ENCODE data around the gene DCDC2C.

DCDC2C gene

DNA sequence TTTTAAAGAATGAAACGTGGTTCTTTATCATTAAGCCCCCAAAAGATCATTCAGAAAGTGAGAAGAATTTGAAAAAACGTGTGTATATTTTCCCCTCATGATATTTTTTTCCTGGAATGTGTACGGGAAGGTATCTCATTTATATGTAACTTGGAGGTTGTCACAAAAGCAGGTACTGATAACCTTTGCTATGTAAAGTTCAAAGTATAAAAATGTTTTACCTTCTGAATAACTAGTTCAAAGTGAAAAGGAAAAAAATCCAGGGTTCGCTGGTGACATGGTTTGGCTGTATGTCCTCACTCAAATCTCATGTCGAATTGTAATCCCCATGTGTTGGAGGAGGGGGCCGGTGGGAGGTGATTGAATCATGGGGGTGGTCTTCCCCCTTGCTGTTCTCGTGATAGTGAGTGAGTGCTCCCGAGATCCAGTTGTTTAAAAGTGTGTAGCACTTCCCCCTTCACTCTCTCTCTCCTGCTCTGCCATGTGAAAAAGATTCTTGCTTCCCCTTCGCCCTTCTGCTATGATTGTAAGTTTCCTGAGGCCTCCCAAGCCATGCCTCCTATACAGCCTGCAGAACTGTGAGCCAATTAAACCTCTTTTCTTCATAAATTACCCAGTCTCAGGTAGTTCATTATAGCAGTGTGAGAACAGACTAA, 144.2 kb downstream of the DCDC2C start:
- DNase-seq = no peak

DNA sequence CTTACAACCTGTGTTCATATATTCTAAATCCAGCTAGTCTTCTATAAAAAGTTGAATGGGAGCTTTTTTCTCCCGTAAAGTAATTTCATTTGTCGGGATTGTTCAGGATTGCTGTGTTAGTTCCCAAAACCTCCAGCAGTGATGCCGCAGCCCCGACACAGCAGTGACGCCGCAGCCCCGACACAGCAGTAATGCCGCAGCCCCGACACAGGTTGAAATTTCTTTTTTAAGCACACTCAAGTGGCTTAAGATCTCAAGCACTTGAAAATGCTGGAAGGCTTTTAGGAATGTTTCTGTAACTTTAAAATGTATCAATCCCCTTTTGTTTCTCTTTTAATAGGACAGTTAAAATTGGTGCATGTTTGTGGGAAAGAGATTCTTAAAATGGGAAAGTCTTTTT, 145.4 kb downstream of the DCDC2C start:
- DNase-seq = no peak

- no peak for DNase-seq
These were observed 145.8 kb downstream of the DCDC2C start for GRCh38 chr2:3849213-3849612.

DNA sequence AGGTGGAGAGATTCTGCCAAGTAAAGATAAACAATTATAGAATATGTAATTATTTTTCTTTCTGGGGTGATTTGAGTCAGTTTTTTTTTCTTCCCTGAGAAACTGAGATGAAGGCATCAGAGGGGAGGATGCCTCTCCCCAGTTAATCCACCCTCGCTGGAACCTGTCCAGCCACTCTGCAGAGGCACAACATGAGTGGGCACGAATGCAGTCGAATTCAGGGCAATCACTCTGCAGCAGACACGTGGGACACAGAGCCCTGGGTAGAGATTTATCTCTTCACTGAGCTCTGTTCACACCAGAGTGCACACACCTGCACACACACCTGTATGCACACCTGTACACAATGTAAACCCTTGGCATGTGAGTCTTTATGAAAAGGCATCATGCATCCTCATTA, 154.2 kb downstream of the DCDC2C start:
- DNase-seq = no peak

DNA sequence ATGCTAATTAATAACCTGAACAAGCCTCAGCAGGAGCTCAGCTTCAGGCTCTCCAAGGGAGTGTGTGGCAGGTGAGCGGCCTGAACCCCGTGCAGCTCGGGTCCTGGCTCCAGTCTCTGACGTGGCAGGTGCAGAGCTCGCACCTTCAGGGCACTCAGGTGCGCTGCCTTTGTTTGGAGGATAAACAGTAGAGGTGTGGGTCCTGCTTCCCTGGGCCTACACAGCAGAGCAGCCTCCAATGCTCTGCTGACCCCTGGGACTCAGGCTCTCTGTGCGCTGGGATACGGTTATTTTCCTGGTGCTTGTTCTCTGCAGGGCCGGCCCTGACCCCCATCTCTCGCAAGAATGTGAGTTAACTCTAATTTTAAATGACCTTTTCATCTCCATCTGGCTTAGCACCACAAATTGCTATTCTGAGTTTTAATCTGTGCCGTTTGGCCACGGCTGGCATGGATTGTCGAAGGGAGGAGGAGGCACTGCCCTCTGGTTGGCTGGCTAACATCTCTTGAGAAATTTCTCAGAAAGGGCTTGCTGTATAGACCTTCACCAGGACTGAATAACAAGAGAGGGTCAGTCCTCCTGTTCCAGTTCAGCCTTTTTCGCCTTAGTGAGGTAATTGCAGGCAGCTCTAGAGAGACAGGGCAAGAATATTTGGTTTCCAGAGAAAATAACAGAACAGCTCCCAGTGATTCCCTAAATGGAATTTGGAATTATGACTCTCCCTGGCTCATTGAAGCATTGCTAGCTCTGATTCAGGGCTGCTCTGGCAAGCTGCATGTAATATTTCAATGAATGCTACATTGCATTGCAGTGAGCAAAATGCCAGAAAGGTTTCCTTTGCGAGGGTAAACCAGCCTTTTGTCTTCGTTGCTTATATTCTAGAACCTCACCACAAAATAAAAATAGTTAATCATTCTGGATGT, 161.8 kb downstream of the DCDC2C start:
- no peak for DNase-seq

DNA sequence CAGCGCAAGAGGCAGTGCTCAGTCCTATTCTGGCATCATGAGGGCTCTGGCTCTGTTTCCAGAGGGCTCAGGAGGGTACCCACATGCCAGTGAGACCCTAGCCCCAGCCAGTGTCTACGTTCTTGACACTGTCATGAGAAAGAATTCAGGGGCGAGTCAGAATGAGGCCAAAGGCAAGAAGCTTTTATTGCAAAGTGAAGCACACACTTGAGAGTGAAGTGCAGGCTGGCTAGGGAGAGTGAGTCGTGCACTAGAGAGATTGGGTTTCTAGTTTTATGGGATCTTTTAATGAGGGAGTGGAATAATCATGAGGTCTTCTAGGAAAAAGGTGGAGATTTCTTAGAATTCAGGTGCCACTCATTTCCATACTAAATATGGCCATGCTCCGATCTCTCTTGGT, 164.1 kb downstream of the DCDC2C start:
- no peak for DNase-seq

DNA sequence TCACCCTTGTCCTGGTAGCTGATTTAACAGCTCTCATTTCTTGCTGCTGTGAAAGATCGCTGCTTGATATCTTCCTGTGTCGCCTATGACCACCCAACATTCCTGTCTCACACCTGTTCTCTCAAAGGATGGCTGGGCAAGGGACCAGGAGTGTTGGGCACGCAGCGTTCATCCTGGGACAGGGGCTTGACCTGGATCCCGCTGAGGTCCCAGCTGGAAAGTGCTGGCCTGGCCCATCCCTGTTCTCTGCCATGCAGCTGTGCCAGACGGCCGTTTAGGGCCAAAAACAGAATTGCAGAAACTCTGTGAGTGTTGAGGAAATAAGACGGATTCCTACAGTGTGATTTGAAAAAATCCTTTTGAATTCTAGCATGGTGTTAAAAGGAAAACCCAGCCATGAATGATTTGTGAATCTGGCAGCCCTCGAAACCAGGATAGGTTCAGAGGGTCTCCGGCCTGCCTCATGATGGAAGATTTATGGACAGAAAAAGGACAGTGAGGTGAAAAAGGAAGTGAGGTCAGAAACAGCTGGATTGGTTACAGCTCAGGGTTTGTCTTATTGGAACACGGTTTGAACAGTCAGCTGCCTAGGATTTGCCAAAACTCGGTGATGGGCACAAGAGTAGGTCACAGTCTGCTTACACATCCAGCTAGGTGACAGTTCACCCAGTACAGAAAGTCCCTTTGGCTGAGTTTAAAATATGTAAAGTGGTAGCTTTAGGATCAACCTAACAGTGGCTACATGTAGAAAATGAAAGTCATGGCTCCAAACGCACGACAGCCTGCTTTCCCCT, 164.8 kb downstream of the DCDC2C start:
- DNase-seq = no peak

GRCh38 chr2:3870222-3870621, 166.8 kb downstream of the DCDC2C start:
- DNase-seq = no peak

GRCh38 chr2:3871002-3871401, 167.6 kb downstream of the DCDC2C start:
- DNase-seq = no peak

GRCh38 chr2:3872451-3872850, 169.1 kb downstream of the DCDC2C start:
- no peak for DNase-seq

DNA sequence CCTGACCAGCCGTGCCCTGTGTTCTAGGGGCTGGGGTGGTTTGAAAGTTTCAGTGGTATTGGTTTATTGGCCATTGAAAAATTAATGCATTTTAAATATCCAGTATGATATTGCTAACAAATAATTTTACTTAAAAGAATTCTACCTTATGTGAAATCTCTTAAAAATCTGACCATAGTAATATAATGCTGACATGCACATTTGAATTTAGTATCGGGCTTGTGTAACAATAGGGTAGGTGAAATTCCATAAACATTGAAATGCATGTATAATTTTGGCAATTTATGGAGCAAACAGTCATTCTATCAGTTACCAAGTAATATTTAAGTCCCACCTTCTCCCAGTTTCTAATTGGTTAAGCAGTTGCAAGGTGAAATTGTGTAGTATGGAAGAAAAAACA, 170.5 kb downstream of the DCDC2C start:
- no peak for DNase-seq

- DNase-seq = no peak
These were observed 172.8 kb downstream of the DCDC2C start for GRCh38 chr2:3876221-3876620.

GRCh38 chr2:3876685-3877084, 173.3 kb downstream of the DCDC2C start:
- no peak for DNase-seq

DNA sequence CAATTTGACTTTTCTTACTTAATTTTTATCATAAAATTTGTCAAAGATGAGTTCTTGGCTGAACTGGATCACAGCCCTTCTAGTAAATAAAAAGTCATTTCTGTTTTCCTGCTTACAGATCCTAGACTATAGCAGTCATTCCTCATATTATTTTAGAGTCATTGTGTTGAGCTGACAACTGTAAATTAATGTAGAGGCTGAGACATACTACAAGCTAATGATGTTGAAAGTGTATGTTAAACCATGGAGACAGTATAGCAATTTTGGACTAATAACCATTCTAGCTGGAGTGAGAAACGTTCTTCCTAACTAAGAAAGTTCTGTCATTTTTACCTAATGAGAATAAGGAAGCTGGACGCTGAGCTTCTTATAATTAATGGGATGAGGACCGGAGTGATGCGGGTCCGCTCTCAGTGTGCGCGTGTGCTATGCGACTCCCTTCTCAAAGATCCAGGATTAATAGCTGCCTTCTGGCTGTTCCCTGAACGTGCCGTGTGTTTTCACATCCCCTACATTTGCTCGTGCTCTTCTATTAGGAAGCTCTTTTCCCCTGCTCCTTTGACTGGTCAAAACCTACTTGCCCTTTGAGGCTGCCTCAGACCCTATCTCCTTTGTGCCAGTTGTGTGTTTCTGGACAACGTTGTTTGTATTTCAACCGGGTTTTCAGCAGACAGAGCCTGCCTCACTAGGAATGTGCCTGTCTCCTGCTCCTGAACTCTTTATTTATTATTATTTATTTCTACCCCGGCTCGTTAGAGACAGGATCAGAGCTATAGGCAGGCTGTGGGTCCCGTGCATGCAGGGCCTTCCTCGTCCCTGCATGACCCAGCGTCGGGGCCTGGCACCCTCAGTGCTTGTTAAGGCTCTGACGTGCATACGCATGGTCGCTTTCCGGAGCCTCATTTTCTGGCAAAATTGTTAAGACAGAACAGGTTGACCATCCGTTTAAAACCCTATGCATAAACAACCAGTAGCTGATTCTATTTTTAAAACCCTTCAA, 182.6 kb downstream of the DCDC2C start:
- no peak for DNase-seq

- no peak for DNase-seq
These were observed 191.6 kb downstream of the DCDC2C start for GRCh38 chr2:3895021-3895420.
